ENCODE results near the gene PDE11A. TPM values are rescaled to one million over a fixed set of nuclear protein-coding genes. Genes with fewer than 3 reads are reported as not detected.

Gene PDE11A
- total RNA-seq, 1 experiment from 2014 or later: 0.13 TPM

DNA sequence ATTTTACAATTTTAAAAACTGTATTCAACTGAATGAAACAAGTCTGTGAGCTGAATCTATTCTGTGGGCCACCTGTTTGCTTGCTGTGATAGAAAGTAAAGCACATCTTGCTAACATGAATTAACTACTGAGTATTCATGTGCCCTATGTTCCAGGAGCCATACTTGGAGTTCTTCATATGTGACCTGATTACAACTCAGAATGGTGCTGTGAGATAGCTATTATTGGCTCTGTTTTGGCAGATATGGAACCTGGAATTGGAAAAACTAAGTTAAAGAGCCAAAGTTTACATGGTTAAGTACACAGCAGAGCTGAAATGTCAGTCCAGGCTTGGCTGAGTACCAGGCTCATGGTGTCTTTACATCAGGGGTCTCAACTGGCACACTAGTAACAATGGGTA lies 426.3 kb downstream of the PDE11A start:
- no peaks in the 10 kb centered on the region for H3K27me3 ChIP-seq (ENCODE audit: insufficient read depth, low read length)
- H3K4me1 ChIP-seq (ENCODE audit: insufficient read depth, low read length): no peaks in the 10 kb centered on the region
- H2BK20ac ChIP-seq (ENCODE audit: low read depth, low read length, poor library complexity, severe bottlenecking): no peak overlapping the region
- peaks cover 17 to 24% of the 10 kb centered on the region in 2 experiments for H3K9me3 Mint-ChIP-seq
- H3K4me2 ChIP-seq (ENCODE audit: insufficient read depth, insufficient read length, low read length): no peak overlapping the region
- no peaks in the 10 kb centered on the region for H3K79me1 ChIP-seq (ENCODE audit: insufficient read depth, low read depth, low read length, poor library complexity, severe bottlenecking)
- H2BK12ac ChIP-seq (ENCODE audit: insufficient read length, low read depth, low read length): no peak overlapping the region
- no peak overlapping the region for H2BK120ac ChIP-seq (ENCODE audit: low read depth, low read length, poor library complexity, severe bottlenecking)
- no peak overlapping the region for H2BK5ac ChIP-seq (ENCODE audit: insufficient read length, low read length)
- H3K79me2 ChIP-seq (ENCODE audit: insufficient read depth, low read length): no peaks in the 10 kb centered on the region
- no peak overlapping the region for H3K27ac Mint-ChIP-seq
- DNase-seq: no peak
- H3K14ac ChIP-seq (ENCODE audit: insufficient read depth, low read length): no peak overlapping the region
- no peak overlapping the region for H3T11ph ChIP-seq (ENCODE audit: low read length)
- H3K23me2 ChIP-seq (ENCODE audit: insufficient read length, low read depth, low read length, poor library complexity, severe bottlenecking): no peaks in the 10 kb centered on the region
- no peak overlapping the region for H4K5ac ChIP-seq (ENCODE audit: insufficient read length, low read depth, low read length)
- no peak overlapping the region for H4K91ac ChIP-seq (ENCODE audit: insufficient read length, low read depth, low read length)
- peaks cover 4% of the 10 kb centered on the region in 2 experiments; a peak in 2 of 4 replicates for H3K4me1 Mint-ChIP-seq
- no peak overlapping the region for H2BK15ac ChIP-seq (ENCODE audit: low read depth, low read length)
- no peaks in the 10 kb centered on the region for H3K9me3 ChIP-seq (ENCODE audit: control insufficient read depth, low read depth, low read length)
- no peak overlapping the region for H2AFZ ChIP-seq (ENCODE audit: low read length)
- peaks cover 0 to 14% (median 9%) of the 10 kb centered on the region in 3 experiments; a peak in 4 of 7 replicates for H3K36me3 Mint-ChIP-seq (ENCODE audit: insufficient read depth in 1 of 3, low read depth in 3 of 3)
- H3K23ac ChIP-seq (ENCODE audit: insufficient read length, low read depth, low read length): no peak overlapping the region
- TF ChIP-seq, protein P1, sequence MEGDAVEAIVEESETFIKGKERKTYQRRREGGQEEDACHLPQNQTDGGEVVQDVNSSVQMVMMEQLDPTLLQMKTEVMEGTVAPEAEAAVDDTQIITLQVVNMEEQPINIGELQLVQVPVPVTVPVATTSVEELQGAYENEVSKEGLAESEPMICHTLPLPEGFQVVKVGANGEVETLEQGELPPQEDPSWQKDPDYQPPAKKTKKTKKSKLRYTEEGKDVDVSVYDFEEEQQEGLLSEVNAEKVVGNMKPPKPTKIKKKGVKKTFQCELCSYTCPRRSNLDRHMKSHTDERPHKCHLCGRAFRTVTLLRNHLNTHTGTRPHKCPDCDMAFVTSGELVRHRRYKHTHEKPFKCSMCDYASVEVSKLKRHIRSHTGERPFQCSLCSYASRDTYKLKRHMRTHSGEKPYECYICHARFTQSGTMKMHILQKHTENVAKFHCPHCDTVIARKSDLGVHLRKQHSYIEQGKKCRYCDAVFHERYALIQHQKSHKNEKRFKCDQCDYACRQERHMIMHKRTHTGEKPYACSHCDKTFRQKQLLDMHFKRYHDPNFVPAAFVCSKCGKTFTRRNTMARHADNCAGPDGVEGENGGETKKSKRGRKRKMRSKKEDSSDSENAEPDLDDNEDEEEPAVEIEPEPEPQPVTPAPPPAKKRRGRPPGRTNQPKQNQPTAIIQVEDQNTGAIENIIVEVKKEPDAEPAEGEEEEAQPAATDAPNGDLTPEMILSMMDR (conservative IDR thresholded peaks at IDR 0.05): no peak
- H3K9ac ChIP-seq (ENCODE audit: extremely low read depth, insufficient read length, low read length): no peak overlapping the region
- H4K20me1 ChIP-seq (ENCODE audit: control insufficient read depth, insufficient read depth, insufficient read length): no peaks in the 10 kb centered on the region
- H3K4me3 Mint-ChIP-seq: no peak overlapping the region
- H3K56ac ChIP-seq (ENCODE audit: insufficient read length, low read depth, low read length): no peak overlapping the region
- H2AK5ac ChIP-seq (ENCODE audit: insufficient read length, low read length): no peak overlapping the region
- H3K27me3 Mint-ChIP-seq (ENCODE audit: low read depth): peaks cover 16% of the 10 kb centered on the region
- no peak overlapping the region for H3K27ac ChIP-seq (ENCODE audit: insufficient read length, low read depth, low read length)
- no peak overlapping the region for H3K18ac ChIP-seq (ENCODE audit: insufficient read length, low read depth, low read length)
- no peak overlapping the region for H3K4ac ChIP-seq (ENCODE audit: low read depth, low read length)
- no peak overlapping the region for H4K8ac ChIP-seq (replicated peaks; ENCODE audit: insufficient read length, low read depth, low read length)
